Stimulated activated CD4-positive, alpha-beta T cell treated with anti-CD3 and anti-CD28 coated beads, Interleukin-12 subunit alpha, Interleukin-12 subunit beta, amount 100 ng/mL, for 4 hours (primary cell): ENCODE data around the gene TAF11L12.
"Not testable (repeated sequence)": the region's sequence is repeated elsewhere in the genome, so short reads cannot be mapped to it uniquely, and the experiment has no call there.

Experiments used
- DNase-seq: peaks from one replicate; pipeline ENCODE4 v3.0.0-alpha.2; 2020

Gene TAF11L12

DNA sequence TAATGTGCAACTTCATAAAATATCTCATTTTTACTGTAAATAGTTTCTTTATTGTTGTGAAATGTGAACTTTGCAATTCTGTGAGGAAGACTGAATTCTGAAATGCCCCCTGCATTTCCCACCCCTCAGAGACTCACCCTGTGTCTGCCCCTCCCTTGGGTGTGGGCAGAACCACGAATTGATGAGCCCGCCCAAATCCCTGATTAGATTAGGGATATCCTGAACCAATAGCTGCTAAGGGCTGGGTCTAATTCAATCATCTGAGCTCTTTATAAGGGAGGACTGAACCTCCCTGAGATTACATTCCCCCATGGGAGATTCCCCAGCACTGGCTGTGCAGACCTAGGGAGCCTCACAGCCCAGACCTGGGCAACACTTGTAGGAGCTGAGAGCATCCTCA, at the start of gene TAF11L12:
TSS of gene TAF11L12 (plus strand) at position 301 of the 400 bp plus-strand sequence.
- DNase-seq = not testable (repeated sequence)

DNA sequence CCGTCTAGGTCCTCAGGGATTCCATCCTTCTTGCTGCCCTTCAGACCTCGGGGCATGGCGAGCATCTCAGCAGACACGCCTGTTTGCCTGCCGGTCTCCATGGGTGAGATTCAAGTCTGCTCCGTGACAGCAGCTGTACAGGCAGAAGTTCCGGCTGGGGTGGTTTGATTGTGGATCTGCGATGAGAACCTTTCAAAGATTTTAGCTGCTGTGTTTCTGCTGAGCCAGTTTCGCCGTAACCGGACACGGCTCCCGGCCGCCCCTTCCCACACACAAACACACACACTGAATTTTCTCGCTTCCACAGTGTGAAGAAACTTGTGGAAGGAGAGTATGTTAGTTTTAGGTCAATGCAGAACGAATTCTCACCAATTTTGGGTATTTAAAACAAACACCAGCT, 24.5 kb upstream of the TAF11L12 start, which contains the start of gene TAF11L7:
TSS of gene TAF11L7 (minus strand) at position 101 of the 400 bp plus-strand sequence.
- not testable (repeated sequence) for DNase-seq

- not testable (repeated sequence) for DNase-seq
Measured at GRCh38 chr5:17590860-17591259, 19.3 kb upstream of the TAF11L12 start, which contains the start of gene TAF11L8. TAF11L8 (minus strand) TSS chr5:17590960.

DNA sequence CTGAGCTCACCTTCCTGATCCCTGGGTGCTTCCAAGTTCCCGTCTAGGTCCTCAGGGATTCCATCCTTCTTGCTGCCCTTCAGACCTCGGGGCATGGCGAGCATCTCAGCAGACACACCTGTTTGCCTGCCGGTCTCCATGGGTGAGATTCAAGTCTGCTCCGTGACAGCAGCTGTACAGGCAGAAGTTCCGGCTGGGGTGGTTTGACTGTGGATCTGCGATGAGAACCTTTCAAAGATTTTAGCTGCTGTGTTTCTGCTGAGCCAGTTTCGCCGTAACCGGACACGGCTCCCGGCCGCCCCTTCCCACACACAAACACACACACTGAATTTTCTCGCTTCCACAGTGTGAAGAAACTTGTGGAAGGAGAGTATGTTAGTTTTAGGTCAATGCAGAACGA, 15.9 kb upstream of the TAF11L12 start, which contains the start of gene TAF11L9:
TSS of gene TAF11L9 (minus strand) at position 140 of the 400 bp plus-strand sequence.
- not testable (repeated sequence) for DNase-seq

- DNase-seq = not testable (repeated sequence)
Measured at GRCh38 chr5:17597728-17598127, 12.5 kb upstream of the TAF11L12 start, which contains the start of gene TAF11L10. TAF11L10 (minus strand) TSS chr5:17597828.

DNA sequence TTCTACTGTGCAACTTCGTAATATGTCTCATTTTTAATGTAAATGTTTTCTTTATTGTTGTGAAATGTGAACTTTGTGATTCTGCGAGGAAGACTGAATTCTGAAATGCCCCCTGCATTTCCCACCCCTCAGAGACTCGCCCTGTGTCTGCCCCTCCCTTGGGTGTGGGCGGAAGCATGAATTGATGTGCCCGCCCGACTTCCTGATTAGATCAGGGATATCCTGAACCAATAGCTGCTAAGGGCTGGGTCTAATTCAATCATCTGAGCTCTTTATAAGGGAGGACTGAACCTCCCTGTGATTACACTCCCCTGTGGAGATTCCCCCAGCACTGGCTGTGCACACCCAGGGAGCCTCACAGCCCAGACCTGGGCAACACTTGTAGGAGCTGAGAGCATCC, 6.3 kb upstream of the TAF11L12 start, which contains the start of gene TAF11L11:
TSS of gene TAF11L11 (plus strand) at position 304 of the 400 bp plus-strand sequence.
- DNase-seq = not testable (repeated sequence)

DNA sequence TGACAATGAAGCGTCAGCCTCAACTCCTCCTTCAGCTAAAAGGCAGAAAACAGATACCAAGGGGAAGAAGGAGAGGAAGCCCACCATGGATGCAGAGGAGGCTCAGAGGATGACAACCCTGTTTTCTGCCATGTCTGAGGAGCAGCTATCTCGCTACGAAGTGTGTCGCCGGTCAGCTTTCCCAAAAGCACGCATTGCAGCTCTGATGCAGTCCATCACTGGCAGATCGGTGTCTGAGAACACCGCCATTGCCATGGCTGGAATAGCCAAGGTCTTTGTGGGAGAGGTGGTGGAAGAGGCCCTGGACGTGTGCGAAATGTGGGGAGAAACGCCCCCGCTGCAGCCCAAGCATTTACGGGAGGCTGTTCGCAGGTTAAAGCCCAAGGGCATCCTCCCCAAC, 5.2 kb upstream of the TAF11L12 start:
- no peak for DNase-seq

- DNase-seq = not testable (repeated sequence)
Measured at GRCh38 chr5:17607461-17607860, 2.7 kb upstream of the TAF11L12 start.

GRCh38 chr5:17614872-17615605, 4.8 kb downstream of the TAF11L12 start:
- DNase-seq = no peak

GRCh38 chr5:17619354-17619753, 9.2 kb downstream of the TAF11L12 start:
- DNase-seq = no peak

DNA sequence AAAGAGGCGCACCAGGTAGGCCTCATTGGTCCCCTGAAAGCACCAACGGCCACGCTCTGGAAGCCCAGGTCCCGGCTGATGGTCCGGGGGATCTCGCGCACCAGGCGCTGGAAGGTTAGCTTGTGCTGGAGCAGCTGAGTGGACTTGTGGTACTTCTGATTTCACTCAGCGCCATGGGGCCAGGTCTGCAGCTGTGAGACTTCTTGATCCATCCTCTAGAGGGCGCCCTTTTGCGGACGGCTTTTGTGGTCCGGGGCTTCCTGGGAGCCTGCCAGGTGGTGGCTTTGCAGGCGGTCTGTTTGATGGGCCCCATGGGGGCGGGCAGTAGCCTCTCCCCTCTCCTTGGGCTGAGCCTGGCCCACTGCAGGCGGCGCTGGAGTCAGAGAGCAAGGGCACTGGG, 10.4 kb downstream of the TAF11L12 start:
- DNase-seq = no peak

DNA sequence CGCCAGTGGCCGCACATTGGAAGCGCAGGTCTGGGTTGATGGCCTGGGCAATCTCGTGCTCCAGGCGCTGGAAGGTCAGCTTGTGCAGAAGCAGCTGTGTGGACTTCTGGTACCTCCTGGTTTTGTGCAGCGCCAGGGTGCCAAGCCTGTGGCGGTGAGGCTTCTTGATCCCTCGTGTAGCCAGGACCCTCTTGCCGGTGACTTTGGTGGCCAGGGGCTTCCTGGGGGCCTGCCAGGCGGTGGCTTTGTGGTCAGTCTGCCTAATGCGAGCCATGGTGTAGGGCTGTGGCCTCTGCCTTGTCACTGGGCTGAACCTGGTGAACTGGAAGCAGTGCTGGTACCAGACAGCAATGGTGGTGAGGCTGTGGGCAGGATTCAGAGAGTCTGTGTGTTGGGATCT, 15.5 kb downstream of the TAF11L12 start:
- no peak for DNase-seq

DNA sequence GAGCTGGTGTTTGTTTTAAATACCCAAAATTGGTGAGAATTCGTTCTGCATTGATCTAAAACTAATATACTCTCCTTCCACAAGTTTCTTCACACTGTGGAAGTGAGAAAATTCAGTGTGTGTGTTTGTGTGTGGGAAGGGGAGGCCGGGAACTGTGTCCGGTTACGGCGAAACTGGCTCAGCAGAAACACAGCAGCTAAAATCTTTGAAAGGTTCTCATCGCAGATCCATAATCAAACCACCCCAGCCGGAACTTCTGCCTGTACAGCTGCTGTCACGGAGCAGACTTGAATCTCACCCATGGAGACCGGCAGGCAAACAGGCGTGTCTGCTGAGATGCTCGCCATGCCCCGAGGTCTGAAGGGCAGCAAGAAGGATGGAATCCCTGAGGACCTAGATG, 21.6 kb downstream of the TAF11L12 start, which contains the start of gene TAF11L13:
TSS of gene TAF11L13 (plus strand) at position 301 of the 400 bp plus-strand sequence.
- DNase-seq = not testable (repeated sequence)

GRCh38 chr5:17634160-17634559, 24.0 kb downstream of the TAF11L12 start, which contains the start of gene TAF11L14:
TAF11L14 (plus strand) TSS chr5:17634460.
- no peak for DNase-seq

DNA sequence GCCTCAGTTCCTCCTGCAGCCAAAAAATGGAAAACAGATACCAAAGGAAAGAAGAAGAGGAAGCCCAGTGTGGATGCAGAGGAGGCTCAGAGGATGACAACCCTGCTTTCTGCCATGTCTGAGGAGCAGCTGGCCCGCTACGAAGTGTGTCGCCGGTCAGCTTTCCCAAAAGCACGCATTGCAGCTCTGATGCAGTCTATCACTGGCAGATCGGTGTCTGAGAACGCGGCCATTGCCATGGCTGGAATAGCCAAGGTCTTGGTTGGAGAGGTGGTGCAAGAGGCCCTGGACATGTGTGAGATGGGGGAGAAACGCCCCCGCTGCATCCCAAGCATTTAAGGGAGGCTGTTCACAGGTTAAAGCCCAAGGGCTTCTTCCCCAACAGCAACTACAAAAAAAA, 39.0 kb downstream of the TAF11L12 start:
- not testable (repeated sequence) for DNase-seq

DNA sequence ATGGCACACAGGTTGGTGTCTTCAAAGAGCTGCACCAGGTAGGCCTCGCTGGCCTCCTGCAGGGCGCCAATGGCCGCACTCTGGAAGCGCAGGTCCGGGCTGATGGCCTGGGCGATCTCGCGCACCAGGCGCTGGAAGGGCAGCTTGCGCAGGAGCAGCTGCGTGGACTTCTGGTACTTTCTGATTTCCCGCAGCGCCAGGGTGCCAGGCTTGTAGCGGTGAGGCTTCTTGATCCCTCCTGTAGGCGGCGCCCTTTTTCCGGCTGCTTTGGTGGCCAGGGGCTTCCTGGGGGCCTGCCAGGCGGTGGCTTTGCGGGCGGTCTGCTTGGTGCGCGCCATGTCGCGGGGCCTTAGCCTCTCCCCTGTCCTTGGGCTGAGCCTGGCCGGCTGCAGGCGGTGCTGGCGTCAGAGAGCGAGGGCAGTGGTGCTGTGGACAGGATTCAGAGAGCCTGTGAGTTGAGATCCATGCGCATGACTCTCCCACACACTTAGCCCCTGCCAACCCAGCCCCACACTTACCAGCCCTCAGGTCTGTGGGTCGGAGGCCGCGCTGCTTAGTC, 45.1 kb downstream of the TAF11L12 start:
- DNase-seq = not testable (repeated sequence)

DNA sequence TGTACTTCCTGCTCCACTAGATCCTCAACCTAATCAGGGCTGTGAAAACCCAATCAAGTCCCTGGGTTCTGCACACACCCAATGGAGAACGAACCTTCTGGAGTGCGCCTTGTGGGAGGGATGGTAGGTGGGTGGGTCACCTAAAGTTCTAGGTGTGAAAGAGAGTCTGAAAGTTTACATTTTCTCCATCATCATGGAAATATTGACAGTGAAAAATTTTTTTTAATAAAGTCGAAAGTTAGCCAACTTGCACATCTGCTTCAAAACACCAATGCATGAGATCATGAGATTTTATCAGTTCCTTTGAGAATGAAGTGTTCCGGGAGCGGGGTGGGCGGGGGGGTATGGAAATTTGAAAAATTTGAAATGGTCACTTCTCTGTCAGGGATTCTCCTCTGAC, 45.7 kb downstream of the TAF11L12 start:
- DNase-seq = no peak
